Testis (tissue), 3 donors: ENCODE data around the gene VWA2. TPM values are rescaled to one million over a fixed set of nuclear protein-coding genes. Genes with fewer than 3 reads are reported as not detected.

Experiments used
- DNase-seq: peaks from one replicate; pipeline ENCODE4 v3.0.0-alpha.2; 2019
- H3K27ac ChIP-seq, 2 donors: fragments of 200-600 bp; sonication (generic); one replicate each; pipeline ENCODE4 v1.5.1; 2019
- H3K27me3 ChIP-seq: fragments of 200-600 bp; sonication (generic); one replicate; pipeline ENCODE4 v1.5.1; 2019
- H3K36me3 ChIP-seq: fragments of 200-600 bp; sonication (generic); one replicate; pipeline ENCODE4 v1.5.1; 2017; ENCODE audit warnings: low read depth; ENCODE audit errors: missing control alignments
- H3K4me1 ChIP-seq: fragments of 200-600 bp; sonication (generic); one replicate; pipeline ENCODE4 v1.5.1; 2019
- H3K4me3 ChIP-seq, 2 donors: fragments of 200-600 bp; sonication (generic); one replicate each; pipeline ENCODE4 v1.5.1; 2017 to 2019
- H3K9me3 ChIP-seq: fragments of 200-600 bp; sonication (generic); one replicate; pipeline ENCODE4 v1.5.1; 2017
- POLR2A ChIP-seq: fragments of 450-650 bp; IDR thresholded peaks from one replicate; pipeline ENCODE4 v1.6.1; 2017; ENCODE audit warnings: antibody characterized with exemption, mild to moderate bottlenecking, moderate library complexity
- WGBS, 2 donors: methylation state at CpG; one replicate each; pipeline ENCODE4 v1.1.5; 2018; 5-methylcytosine and 5-hydroxymethylcytosine counted together
- intact Hi-C: fragments of 100-400 bp; cut with DNase I; formaldehyde crosslinking; loops from one replicate; pipeline ENCODE4 v1.15.1; 2023; ENCODE audit warnings: low total_unique reads
- polyA plus RNA-seq: library from polyadenylated mRNA; stranded (reverse); fragments of 350-450 nt; fragmentation: Illumina TruSeq; extraction: RNeasy Lipid Tissue Mini Kit (QIAGEN cat#74804); gene quantifications from one replicate; pipeline ENCODE4 v1.2.3, GENCODE V29; 2014; ENCODE audit warnings: low read depth, low replicate concordance; ENCODE audit not compliant: insufficient read depth
- total RNA-seq, 2 donors: library from RNA; depleted of rRNA; stranded (reverse); fragments of >200 nt; gene quantifications; one replicate each; pipeline ENCODE4 v1.2.3, GENCODE V29; 2016
- TF ChIP-seq, protein P1 (sequence below), 3 experiments: fragments of 450-650 bp in 2 of 3; fragments of 200-600 bp in 1 of 3; sonication (generic) in 1 of 3; IDR thresholded peaks; one replicate each; pipeline ENCODE4 v1.5.1; 2016 to 2019; ENCODE audit warnings: antibody characterized with exemption in 3 of 3, mild to moderate bottlenecking in 2 of 3, moderate library complexity in 1 of 3

Gene VWA2
- total and polyA plus RNA-seq, 3 donors from 2014 or later, result 2.4 to 2.6 (median 2.4) TPM

DNA sequence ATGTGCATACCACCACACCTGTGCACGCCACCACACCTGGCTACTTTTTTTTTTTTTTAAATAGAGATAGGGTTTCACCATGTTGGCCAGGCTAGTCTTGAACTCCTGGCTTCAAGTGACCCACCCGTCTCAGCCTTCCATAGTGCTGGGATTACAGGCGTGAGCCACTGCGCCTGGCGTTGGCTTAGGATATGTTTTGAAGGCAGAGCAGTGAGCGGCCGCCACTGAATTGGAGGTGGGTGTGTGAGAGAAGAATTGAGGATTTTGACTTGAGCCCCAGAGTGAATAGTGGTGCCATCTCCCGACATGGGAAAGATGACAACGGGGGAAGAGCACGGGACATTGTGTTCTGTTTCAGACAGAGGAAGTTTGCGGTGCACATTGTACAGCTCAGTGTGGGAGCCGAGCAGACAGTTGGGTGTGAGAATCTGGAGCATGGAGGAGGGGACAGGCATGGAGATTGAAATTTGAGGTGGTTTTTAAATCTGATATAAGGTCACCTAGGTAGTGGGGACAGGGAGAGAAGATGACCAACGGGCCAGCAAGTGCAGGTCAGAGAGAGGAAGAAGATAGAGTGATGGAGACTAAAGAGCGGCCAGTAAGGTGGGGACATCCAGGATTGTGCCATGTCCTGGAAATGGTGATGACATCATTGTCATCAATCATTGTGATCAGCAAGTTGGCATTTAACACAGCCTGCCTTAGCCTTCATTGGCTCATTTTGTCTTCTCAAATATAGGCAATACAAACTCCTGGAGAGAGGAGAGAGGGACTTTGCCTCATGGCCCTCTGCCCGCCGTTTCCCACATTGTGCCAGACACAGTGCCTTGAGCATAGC is 35.8 kb downstream of the VWA2 start:
- 92 to 94% methylated on average over 16 of the region's 16 CpGs for WGBS, 2 donors
- intact Hi-C loops, result no loop called here
- DNase-seq, result no peak
- no peaks in the 10 kb centered on the region for H3K9me3 ChIP-seq
- TF ChIP-seq POLR2A, result no peak
- TF ChIP-seq, protein P1, sequence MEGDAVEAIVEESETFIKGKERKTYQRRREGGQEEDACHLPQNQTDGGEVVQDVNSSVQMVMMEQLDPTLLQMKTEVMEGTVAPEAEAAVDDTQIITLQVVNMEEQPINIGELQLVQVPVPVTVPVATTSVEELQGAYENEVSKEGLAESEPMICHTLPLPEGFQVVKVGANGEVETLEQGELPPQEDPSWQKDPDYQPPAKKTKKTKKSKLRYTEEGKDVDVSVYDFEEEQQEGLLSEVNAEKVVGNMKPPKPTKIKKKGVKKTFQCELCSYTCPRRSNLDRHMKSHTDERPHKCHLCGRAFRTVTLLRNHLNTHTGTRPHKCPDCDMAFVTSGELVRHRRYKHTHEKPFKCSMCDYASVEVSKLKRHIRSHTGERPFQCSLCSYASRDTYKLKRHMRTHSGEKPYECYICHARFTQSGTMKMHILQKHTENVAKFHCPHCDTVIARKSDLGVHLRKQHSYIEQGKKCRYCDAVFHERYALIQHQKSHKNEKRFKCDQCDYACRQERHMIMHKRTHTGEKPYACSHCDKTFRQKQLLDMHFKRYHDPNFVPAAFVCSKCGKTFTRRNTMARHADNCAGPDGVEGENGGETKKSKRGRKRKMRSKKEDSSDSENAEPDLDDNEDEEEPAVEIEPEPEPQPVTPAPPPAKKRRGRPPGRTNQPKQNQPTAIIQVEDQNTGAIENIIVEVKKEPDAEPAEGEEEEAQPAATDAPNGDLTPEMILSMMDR (IDR thresholded peaks at IDR 0.05), result no peak
- H3K27ac ChIP-seq, result no peak overlapping the region
- H3K27me3 ChIP-seq, result no peaks in the 10 kb centered on the region
- no peaks in the 10 kb centered on the region for H3K4me1 ChIP-seq
- H3K36me3 ChIP-seq, result no peaks in the 10 kb centered on the region
- no peak overlapping the region for H3K4me3 ChIP-seq

DNA sequence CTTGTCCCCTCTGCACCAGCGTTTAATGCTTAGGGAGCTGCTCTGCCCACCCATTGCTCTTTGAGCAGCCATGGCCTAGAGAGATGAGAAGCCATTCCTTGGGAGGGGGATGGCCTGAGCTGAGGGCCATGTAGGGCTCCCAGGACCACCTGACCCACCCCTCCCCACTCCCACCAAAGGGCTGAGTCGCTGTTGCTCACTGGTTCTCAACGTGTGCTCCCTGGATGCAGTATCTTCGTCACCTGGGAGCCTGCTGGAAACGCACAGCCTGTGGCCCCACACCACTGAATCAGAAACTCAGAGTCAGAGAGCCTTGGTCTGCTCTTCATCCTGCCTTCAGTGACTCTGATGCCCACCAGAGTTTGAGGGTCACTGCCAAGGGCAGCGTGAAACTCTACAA is 37.0 kb downstream of the VWA2 start:
- Histone ChIP-seq H3K9me3 (no peaks in the 10 kb centered on the region), H3K4me1 (no peaks in the 10 kb centered on the region), H3K36me3 (no peaks in the 10 kb centered on the region), H3K4me3 (no peak overlapping the region), H3K27ac (no peak overlapping the region), H3K27me3 (no peaks in the 10 kb centered on the region)
- intact Hi-C loops, result no loop called here
- WGBS, 2 donors, result 93 to 95% methylated on average over 6 of the region's 6 CpGs
- DNase-seq, result no peak
- TF ChIP-seq POLR2A, result no peak
- TF ChIP-seq, protein P1 (IDR thresholded peaks at IDR 0.05), result no peak

DNA sequence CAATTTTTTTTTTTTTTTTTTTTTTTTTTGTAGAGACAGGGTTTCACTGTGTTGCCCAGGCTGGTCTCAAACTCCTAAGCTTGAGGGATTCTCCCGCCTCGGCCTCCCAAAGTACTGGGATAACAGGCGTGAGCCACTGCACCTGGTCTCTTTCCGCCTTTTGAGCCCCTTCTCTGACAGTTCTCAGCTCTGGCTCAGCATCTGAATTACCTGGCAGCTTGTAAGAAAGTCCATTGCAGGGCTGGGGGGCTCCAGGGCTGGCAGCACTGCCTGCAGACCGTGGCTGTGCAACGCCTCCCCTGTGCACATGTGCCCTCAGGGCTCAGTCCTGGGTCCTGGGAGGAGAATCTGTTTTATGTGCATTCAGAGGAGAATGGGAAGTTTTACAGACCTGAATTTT is 37.6 kb downstream of the VWA2 start:
- H3K27ac ChIP-seq, result no peak overlapping the region
- no peak for DNase-seq
- TF ChIP-seq POLR2A, result no peak
- TF ChIP-seq, protein P1 (IDR thresholded peaks at IDR 0.05), result no peak
- WGBS, 2 donors, result 86 to 91% methylated on average over 6 of the region's 6 CpGs
- no peaks in the 10 kb centered on the region for H3K36me3 ChIP-seq
- H3K4me3 ChIP-seq, result no peak overlapping the region
- H3K4me1 ChIP-seq, result no peaks in the 10 kb centered on the region
- H3K27me3 ChIP-seq, result no peaks in the 10 kb centered on the region
- H3K9me3 ChIP-seq, result no peaks in the 10 kb centered on the region
- intact Hi-C loops, result no loop called here

DNA sequence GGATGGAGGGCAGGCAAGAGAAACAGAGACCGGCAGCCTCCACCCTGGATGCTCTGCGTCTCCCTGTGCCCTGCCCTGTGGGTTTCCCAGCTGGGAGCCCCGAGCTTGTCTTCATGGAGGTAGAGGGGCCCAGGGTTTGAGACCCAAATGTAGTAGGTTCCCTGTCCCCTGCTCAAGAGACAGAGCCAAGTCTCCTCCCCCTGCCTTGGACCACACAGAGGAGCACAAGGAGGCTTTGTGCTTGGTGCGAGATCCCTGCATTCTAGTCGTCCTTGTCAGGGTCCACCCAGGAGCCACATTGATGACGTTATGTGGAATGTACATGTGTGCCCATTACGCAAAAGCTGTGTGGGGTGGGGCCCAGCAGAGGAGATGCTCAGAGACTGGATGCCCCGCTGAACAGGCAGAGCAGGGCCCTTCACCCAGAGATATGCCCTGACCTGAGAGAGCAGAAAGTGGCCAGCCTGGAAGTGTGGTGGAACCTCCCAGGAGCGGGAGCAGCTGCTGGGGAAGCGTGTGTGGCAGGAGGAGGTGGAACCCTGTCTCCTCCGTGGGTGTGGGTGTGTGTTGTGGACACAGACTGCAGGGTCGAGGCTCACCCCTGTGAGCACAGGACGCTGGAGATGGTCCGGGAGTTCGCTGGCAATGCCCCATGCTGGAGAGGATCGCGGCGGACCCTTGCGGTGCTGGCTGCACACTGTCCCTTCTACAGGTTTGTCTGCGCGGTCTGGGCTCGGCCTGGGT is 39.3 kb downstream of the VWA2 start:
- TF ChIP-seq, protein P1 (IDR thresholded peaks at IDR 0.05), result no peak
- no peak for TF ChIP-seq POLR2A
- H3K36me3 ChIP-seq, result no peaks in the 10 kb centered on the region

More for the DNA sequence above, 39.3 kb downstream of the VWA2 start:
- intact Hi-C loops, result no loop called here
- Histone ChIP-seq H3K27me3 (no peaks in the 10 kb centered on the region), H3K4me3 (no peak overlapping the region), H3K9me3 (no peaks in the 10 kb centered on the region), H3K4me1 (no peaks in the 10 kb centered on the region), H3K27ac (no peak overlapping the region)
- 79 to 80% methylated on average over 12 to 22 of the region's 22 CpGs for WGBS, 2 donors
- DNase-seq, result no peak
